GM18870 (cell line): ENCODE measurements around the gene STAC.
A peak's percentile ranks its signal among the peaks of the same experiment; 100 is the strongest.

Source experiments
- ATAC-seq: cut with Tn5 transposase; IDR thresholded peaks from one replicate; pipeline ENCODE4 v1.9.1; 2021; ENCODE audit warnings: moderate library complexity; ENCODE audit not compliant: unreplicated experiment

Gene STAC

DNA sequence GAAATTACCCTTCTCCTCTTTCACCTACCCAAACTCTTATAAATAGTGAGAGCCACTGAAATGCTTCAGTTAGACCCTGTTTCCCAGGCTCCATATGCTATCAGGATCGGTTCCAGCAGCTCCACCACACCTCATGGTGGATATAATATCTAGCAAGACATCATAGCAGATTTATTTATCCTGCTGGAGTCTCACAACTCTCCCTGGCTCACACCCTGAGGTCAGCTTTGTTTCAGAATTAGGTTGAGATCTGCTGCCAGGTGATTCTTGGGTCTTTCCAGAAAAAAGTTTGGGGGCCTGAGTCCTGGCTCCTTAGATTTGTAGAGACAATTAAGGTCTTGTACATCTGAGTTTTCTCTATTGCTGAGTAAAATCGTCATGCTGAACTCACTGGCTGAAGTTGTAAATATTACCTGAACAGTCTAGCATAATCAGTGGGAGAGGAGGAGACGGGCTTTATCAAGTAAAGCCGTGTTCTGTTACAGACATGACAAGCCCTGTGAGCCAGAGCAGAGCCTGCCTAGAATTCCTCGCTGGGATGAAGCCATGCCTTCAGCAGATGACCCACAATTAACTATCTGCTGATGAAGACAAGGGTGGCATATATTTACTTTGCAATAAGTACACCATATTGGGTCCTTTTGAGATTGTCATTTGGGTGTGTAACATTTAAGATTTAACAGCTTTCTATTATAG, 131.6 kb downstream of the STAC start:
- ATAC-seq = no peak

DNA sequence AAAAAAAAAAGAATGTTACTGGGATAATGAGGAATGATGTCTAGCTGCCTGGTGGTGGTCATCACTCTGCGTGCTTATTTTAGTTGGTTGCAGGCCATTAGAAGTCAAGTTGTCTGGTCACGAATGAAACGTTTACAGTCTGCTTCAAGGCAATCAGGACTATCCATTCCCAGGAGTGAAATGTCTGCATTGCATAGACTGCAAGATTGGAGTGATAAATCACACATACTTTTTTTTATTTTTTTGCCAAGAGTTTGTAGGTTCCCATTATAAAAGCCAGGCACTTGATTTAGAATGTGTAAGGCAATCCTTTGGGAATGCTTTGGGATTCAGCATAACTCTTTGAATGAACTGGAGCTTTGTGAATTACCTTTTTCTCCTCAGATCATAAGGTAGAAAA, 132.3 kb downstream of the STAC start:
- no peak for ATAC-seq

DNA sequence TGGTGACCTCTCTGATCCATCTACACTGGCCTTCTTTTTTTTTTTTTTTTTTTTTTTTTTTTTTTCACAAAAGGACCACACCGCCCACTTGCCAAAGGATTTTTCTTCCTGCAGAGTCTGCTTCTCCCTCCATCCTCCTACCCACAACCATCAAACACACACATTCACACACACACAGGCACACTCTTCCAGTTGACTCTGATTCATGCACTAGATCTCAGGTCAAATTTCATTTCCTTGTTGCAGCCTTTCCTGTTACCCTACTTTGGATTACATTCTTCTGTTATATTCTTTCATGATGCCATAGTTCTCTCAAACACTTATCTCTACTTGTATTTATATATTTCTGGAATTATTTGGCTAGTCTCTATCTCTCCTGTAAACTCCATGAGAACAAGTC, 133.9 kb downstream of the STAC start:
- ATAC-seq = no peak

DNA sequence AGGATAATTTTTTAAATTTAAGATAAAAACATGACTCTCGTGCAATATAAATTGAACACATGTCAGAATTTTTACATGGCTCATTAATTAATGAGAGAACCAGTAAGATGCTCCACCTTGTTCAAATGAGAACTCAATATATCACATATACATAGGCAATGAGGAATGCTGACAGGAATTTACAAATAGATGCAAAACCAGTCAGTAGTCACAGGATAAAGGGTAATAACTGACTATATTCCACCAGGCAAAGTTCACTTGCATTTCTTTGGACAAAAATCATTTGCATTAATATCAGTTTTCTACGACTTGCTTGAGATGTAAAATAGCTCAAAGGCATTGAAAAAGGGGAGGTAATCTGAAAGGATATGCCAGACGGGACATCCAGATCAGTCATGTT, 139.4 kb downstream of the STAC start:
- ATAC-seq = no peak

GRCh38 chr3:36520241-36521006, 140.1 kb downstream of the STAC start:
- no peak for ATAC-seq

- ATAC-seq = no peak
These were observed 140.7 kb downstream of the STAC start for GRCh38 chr3:36521007-36521379.

DNA sequence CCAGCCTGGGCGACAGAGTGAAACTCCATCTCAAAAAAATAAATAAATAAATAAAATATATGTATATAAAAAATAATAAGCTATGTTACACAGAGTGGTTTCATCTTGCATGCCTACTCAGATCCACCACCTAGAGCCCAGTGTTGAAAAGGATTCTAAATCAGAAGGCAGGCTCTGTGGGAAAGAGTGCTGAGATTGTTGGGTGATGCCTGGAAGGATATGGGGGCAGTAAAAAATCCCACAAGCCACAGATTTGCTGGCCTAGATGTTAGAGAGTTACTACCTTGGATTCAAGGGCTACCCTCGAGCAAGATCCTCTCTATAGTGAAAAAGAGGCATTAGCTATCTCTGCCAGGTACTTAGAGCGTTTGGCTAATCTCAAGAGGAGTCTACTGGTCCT, 144.3 kb downstream of the STAC start:
- no peak for ATAC-seq

DNA sequence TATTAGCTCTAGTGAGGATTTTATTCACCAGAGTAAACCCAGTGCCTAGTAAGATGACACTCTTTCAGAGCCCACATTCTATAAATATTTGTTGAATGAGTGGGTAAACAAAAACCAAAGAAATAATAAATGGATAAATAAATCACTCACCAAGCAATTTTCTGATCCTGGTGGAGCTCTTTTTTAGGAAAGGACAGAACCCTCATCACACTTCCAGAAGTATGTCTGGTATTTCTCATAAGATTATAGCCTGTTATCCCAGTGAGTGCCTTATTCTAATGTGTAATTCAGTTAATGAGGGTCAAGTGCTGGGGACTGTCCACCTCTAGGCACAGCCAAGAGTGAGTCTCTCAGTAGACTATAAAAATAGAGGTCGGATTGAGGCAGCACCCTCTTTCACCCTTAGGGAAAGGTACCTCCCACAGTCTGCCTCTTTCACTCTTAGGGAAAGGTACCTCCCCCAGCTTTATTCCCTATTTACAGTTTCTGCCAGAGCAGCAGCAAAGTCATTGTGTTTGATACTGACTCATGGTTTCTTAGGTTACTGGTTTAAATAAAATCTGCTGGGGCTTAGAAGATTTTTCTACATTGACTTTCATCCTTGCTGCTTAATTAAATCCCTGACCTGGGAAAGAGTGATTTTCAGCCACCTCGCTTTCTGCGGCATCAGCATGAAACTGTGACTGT, 145.0 kb downstream of the STAC start:
- no peak for ATAC-seq

DNA sequence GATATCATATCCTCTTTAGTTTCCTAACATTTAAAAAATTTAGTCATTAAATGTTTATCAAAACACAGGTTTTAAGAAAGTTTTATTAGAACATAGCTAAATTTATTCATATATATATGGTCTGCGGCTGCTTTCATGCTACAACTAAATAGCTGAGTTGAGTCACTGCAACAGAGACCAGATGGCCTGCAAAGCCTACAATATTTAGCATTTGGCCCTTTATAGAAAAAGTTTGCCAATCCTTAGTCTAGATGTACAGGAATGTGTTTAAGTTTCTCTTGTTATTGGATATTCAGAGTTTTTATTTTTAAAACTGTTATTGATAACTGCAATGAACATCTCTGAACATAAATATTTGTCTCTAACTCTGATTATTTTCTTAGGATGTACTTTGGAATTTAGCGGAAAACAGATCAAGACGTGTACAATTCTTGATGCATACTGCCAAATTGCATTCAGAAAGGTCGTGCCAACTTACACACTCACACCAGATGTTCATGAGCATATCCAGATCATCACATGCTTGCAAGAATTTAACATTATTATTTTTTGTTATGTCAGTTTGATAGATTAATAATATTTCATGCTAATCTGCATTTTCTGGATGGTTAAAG, 157.9 kb downstream of the STAC start:
- no peak for ATAC-seq

- ATAC-seq = no peak
These were observed 160.7 kb downstream of the STAC start for GRCh38 chr3:36540888-36541518.

GRCh38 chr3:36542186-36542585, 161.9 kb downstream of the STAC start:
- ATAC-seq = no peak

DNA sequence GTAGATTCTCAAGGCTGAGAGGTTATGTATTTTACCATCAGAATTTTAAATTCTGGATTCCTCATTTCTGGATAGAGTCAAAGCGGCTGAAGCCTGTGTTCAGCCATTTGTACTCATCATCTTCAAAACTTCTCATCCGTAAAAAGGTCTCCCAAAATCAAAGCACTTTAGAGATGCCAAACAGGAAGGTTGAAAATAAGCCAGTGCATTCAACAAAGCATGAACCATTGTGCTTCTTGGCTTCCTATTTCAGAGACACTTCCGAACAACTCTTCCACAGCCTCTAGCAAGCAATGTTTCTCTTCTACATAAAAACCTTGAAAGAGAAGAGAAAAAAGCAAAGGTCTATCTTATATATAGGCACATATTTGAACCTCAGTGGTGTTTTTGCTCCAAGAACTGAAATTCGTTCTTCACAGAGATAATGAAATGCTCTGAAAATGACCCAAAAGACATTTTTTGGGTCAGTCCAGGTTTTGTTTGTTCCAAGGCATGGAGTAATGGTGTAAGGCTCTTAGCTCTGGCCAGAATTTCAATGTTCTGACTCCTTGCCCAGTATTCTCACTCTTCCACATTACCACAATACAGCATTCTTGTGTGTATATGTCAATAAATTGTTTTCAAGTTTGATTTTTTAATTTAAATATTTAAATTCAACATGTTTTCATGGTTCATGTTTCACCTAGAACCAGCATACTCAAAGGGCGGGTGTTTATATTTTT, 163.1 kb downstream of the STAC start:
- no peak for ATAC-seq

DNA sequence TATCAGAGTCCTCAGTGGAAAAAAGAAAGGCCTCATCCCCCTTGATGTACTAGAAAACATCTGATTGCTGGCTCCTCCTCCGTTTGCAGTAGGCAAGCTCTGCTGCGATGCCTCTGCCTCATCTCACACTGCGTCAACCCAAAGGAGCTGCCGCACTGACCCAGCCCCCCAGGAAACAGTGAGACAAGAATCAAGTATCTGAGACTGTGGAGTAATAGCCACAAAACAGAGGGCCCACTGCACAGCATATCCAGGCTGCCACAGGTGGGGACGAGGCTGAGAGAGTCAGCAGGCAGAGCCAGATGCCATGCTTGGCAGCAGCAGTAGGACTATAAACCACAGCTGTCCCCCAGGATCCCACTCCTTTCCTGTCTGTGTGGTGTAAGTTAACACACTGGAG, 165.9 kb downstream of the STAC start:
- ATAC-seq = no peak

DNA sequence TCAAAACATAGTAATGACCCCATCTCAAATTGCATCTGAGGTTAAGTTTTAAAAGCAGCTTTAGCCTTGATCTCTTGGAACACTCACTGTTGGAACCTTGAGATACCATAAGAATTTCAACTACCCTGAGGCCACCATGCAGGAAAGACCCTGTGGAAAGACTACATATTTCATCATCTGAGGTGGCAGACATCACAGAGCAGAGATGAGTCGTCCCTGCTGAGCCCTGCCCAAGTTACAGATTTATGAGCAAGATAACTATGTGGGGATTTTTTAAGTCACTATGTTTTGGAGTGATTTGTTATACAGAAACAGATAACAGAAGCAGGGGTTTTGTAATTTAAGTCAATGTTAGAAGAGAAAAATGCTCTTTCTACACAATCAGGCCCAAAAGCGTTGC, 168.4 kb downstream of the STAC start:
- no peak for ATAC-seq

GRCh38 chr3:36557021-36557707, 176.9 kb downstream of the STAC start:
- ATAC-seq = peak; percentile 83

DNA sequence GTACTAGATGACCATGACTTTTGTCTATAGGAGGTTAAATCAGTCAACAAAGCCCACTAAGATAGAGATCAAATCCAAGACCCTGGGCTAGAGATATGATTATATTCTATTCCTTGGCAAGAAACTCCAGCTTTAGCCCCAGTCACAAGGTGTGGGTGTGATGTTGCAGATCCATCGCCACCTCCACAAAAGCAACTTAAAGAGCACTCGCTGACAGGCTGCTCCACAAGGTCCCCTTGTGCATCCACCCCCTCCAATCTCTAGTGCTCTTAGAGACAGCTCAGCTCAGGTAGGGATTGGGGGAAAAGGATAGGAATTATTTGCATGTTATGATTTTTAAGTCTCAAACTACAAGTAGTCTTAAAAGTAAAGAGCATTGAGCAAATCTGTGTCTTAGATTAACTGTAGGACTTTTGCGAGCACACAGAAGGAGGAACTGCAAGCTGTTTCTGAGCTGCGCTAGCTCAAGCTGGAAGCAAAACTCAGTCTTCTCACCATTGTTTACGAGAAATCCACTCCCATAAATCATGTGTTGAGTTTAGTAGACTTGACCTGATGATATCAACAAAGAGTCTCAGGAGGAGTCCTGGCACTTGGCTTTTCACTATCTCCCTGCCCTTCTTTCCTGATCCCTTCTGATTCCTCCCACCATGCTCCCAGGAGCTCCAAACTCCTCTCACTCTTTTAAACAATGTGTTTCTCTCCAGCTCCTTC, 177.6 kb downstream of the STAC start:
- ATAC-seq = no peak

DNA sequence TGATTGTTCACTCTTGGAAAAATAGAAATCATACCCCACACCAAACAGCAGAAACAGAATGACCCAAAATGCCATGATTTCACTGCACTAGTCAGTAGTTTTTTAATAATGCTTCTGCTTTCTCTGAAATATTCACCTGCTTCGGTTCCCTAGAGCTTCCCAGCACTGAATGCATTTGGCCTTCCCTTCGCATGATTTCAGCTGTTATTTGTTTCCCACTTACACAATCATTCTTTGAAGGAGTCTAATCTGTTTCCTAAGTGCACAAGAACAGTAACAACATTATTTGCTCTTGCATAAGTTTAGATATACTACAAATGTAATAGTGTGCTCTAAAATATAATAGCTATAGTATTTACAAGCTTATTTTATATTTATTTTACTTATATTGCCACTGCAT, 178.7 kb downstream of the STAC start:
- ATAC-seq = no peak

DNA sequence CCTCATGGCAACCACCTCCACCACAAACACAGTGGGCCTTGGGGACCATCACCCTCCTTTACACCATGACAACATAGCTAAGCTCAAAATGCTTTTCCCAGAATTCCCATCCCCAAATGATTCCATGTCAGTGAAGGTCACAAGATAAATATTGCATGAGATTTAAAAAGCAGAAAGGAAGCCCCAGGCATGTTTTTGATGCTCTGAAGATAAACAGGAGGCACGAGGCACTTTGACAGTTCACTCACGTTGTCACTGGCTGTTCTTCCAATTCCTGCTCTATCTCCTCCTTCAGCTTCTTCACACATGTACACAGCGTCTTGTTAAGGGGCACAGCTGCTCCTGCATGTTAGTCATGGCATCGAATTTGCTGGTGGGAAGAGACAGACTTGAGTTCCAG, 180.4 kb downstream of the STAC start:
- ATAC-seq = no peak

- ATAC-seq = no peak
These were observed 181.3 kb downstream of the STAC start for GRCh38 chr3:36561601-36562000.
